ENCODE data around the gene FLVCR2. TPM values are rescaled to one million over a fixed set of nuclear protein-coding genes. Genes with fewer than 3 reads are reported as not detected.

The FLVCR2 gene
- total RNA-seq, 1 experiment from 2014 or later, result 13.4 TPM

DNA sequence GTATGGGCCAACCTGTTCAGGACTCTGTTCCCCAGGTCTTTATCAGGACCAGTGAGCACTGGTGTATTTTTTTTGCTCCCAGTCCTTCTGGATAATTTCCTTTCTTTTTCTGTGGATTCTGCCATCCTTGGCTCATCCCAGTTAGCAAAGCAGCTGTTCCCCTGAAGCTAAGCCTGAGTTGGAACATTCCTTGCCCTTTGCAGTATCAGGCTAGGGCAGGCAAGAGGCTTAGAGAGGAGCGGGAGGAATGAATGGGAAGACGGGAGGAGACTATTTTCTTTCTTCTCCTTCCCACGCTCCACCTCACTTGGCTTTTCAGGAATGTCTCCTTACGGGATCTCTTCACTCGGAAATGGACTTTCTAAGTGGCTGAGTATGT, 53.0 kb downstream of the FLVCR2 start:
- H3K36me3 ChIP-seq (ENCODE audit: control insufficient read depth, insufficient read depth, low read length), result no peaks in the 10 kb centered on the region
- Mint-ChIP-seq H3K4me3 (ENCODE audit: unreplicated experiment) (no peak overlapping the region), H3K9me3 (ENCODE audit: unreplicated experiment) (no peaks in the 10 kb centered on the region), H3K27ac (ENCODE audit: unreplicated experiment) (no peak overlapping the region), H3K4me1 (ENCODE audit: low read depth, unreplicated experiment) (peaks cover 14% of the 10 kb centered on the region), H3K36me3 (ENCODE audit: insufficient read depth, unreplicated experiment) (peaks cover 5% of the 10 kb centered on the region), H3K27me3 (ENCODE audit: insufficient read depth, unreplicated experiment) (no peaks in the 10 kb centered on the region)
- no peaks in the 10 kb centered on the region for H3K27me3 ChIP-seq (replicated peaks; ENCODE audit: control insufficient read depth, insufficient read depth, low read length)
- H3K4me3 ChIP-seq (ENCODE audit: low read depth, low read length), result no peak overlapping the region
- ChIA-PET CTCF (no interaction called here), POLR2A (no interaction called here)
- no peaks in the 10 kb centered on the region for H3K9me3 ChIP-seq
- TF ChIP-seq, protein P1, sequence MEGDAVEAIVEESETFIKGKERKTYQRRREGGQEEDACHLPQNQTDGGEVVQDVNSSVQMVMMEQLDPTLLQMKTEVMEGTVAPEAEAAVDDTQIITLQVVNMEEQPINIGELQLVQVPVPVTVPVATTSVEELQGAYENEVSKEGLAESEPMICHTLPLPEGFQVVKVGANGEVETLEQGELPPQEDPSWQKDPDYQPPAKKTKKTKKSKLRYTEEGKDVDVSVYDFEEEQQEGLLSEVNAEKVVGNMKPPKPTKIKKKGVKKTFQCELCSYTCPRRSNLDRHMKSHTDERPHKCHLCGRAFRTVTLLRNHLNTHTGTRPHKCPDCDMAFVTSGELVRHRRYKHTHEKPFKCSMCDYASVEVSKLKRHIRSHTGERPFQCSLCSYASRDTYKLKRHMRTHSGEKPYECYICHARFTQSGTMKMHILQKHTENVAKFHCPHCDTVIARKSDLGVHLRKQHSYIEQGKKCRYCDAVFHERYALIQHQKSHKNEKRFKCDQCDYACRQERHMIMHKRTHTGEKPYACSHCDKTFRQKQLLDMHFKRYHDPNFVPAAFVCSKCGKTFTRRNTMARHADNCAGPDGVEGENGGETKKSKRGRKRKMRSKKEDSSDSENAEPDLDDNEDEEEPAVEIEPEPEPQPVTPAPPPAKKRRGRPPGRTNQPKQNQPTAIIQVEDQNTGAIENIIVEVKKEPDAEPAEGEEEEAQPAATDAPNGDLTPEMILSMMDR (IDR thresholded peaks at IDR 0.05; ENCODE audit: insufficient read depth in 1 of 2, low read depth in 1 of 2, low read length in 1 of 2, severe bottlenecking in 1 of 2, unreplicated experiment in 1 of 2), result no peak
- intact Hi-C loops (cut with micrococcal nuclease; ENCODE audit: unreplicated experiment), result no loop called here
- BruUV-seq (replicated peaks), result no TSS peak
- H3K4me1 ChIP-seq, result peaks cover 23% of the 10 kb centered on the region
- no peak for DNase-seq

DNA sequence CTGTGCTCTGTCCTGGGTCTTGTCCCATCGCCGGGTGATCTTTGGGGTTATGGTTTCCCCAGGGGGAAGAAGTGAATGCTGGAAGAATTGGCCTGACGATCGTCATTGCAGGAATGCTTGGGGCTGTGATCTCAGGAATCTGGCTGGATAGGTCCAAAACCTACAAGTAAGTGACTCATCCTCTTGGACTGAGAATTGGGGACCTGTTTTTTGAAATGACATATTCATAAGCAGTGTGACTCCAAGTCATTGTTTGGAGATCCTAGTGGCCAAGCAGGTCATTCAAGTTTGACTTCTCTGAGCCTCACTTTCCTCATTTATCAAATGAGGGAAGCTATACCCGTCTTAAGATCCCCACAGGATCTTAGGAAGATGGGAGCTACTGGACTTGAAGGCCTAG, 56.4 kb downstream of the FLVCR2 start:
- peak overlapping the region; percentile 34 for H3K4me3 Mint-ChIP-seq (ENCODE audit: unreplicated experiment)
- H3K27me3 Mint-ChIP-seq (ENCODE audit: insufficient read depth, unreplicated experiment), result no peaks in the 10 kb centered on the region
- Histone ChIP-seq H3K4me3 (ENCODE audit: low read depth, low read length) (no peak overlapping the region), H3K36me3 (ENCODE audit: control insufficient read depth, insufficient read depth, low read length) (no peaks in the 10 kb centered on the region), H3K9me3 (no peaks in the 10 kb centered on the region), H3K27me3 (replicated peaks; ENCODE audit: control insufficient read depth, insufficient read depth, low read length) (no peaks in the 10 kb centered on the region), H3K4me1 (peaks cover 20% of the 10 kb centered on the region)
- no peaks in the 10 kb centered on the region for H3K9me3 Mint-ChIP-seq (ENCODE audit: unreplicated experiment)
- intact Hi-C loops (cut with micrococcal nuclease; ENCODE audit: unreplicated experiment), result loop anchor here (2.0 kb wide), 1 partner anchor 14 kb away; no protein-coding TSS in a partner anchor
- H3K4me1 Mint-ChIP-seq (ENCODE audit: low read depth, unreplicated experiment), result peaks cover 10% of the 10 kb centered on the region
- POLR2A ChIA-PET, result interaction anchor here (1.0 kb wide), 1 partner anchor 11 kb away, joined by 11 read pairs; no protein-coding TSS in a partner anchor
- peak; percentile 37 to 49 for DNase-seq
- TF ChIP-seq, protein P1 (IDR thresholded peaks at IDR 0.05; ENCODE audit: insufficient read depth in 1 of 2, low read depth in 1 of 2, low read length in 1 of 2, severe bottlenecking in 1 of 2, unreplicated experiment in 1 of 2), result no peak
- CTCF ChIA-PET, result interaction anchor here (0.6 kb wide), 1 partner anchor 57 kb away, joined by 3 read pairs; no protein-coding TSS in a partner anchor
- peaks cover 5% of the 10 kb centered on the region for H3K36me3 Mint-ChIP-seq (ENCODE audit: insufficient read depth, unreplicated experiment)
- H3K27ac Mint-ChIP-seq (ENCODE audit: unreplicated experiment), result peak overlapping the region; percentile 45
- no TSS peak for BruUV-seq (replicated peaks)

- H3K4me1 ChIP-seq, result peaks cover 20% of the 10 kb centered on the region
- intact Hi-C loops (cut with micrococcal nuclease; ENCODE audit: unreplicated experiment), result no loop called here
- DNase-seq, result no peak
- no peaks in the 10 kb centered on the region for H3K9me3 ChIP-seq
- Mint-ChIP-seq H3K27me3 (ENCODE audit: insufficient read depth, unreplicated experiment) (no peaks in the 10 kb centered on the region), H3K36me3 (ENCODE audit: insufficient read depth, unreplicated experiment) (peaks cover 11% of the 10 kb centered on the region), H3K9me3 (ENCODE audit: unreplicated experiment) (no peaks in the 10 kb centered on the region), H3K4me3 (ENCODE audit: unreplicated experiment) (no peak overlapping the region), H3K4me1 (ENCODE audit: low read depth, unreplicated experiment) (peaks cover 10% of the 10 kb centered on the region), H3K27ac (ENCODE audit: unreplicated experiment) (no peak overlapping the region)
- no peak overlapping the region for H3K4me3 ChIP-seq (ENCODE audit: low read depth, low read length)
- ChIA-PET POLR2A (interaction anchor here (0.6 to 1.0 kb wide), 2 partner anchors 10 to 25 kb away, joined by 3 to 11 read pairs; partner anchors contain the start of genes ERG28 and TTLL5), CTCF (no interaction called here)
- no TSS peak for BruUV-seq (replicated peaks)
- H3K36me3 ChIP-seq (ENCODE audit: control insufficient read depth, insufficient read depth, low read length), result no peaks in the 10 kb centered on the region
- H3K27me3 ChIP-seq (replicated peaks; ENCODE audit: control insufficient read depth, insufficient read depth, low read length), result no peaks in the 10 kb centered on the region
- TF ChIP-seq, protein P1 (IDR thresholded peaks at IDR 0.05; ENCODE audit: insufficient read depth in 1 of 2, low read depth in 1 of 2, low read length in 1 of 2, severe bottlenecking in 1 of 2, unreplicated experiment in 1 of 2), result no peak
Measured at GRCh38 chr14:75636100-75636692, 57.8 kb downstream of the FLVCR2 start.
